GM12801 (cell line): ENCODE data around the gene RCBTB1.

Experiments used
- TF ChIP-seq, protein P1 (sequence below): IDR thresholded peaks from one replicate; pipeline ENCODE4 v1.5.1; 2011; ENCODE audit warnings: control low read depth; ENCODE audit not compliant: insufficient read length; ENCODE audit errors: extremely low read depth

The RCBTB1 gene

DNA sequence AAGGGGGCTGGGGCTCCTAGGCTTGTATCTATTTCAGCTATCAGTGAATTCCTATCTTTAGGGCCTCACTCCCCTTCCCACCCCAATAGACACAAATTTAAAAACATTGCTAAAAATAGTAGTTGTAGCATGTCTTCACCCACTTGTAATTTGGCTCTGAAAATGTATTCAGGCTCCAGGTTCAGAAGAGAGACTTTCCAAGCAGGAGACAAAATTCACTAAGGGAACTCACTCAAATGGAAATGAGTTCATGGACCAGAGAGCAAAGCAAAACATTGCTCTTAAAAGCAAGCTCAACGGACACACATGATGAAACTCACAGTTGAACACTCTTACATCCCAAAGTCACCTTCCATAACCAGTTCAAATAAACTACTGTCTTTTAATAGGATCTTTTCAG, 52.8 kb downstream of the RCBTB1 start:
- TF ChIP-seq, protein P1, sequence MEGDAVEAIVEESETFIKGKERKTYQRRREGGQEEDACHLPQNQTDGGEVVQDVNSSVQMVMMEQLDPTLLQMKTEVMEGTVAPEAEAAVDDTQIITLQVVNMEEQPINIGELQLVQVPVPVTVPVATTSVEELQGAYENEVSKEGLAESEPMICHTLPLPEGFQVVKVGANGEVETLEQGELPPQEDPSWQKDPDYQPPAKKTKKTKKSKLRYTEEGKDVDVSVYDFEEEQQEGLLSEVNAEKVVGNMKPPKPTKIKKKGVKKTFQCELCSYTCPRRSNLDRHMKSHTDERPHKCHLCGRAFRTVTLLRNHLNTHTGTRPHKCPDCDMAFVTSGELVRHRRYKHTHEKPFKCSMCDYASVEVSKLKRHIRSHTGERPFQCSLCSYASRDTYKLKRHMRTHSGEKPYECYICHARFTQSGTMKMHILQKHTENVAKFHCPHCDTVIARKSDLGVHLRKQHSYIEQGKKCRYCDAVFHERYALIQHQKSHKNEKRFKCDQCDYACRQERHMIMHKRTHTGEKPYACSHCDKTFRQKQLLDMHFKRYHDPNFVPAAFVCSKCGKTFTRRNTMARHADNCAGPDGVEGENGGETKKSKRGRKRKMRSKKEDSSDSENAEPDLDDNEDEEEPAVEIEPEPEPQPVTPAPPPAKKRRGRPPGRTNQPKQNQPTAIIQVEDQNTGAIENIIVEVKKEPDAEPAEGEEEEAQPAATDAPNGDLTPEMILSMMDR, result no peak

DNA sequence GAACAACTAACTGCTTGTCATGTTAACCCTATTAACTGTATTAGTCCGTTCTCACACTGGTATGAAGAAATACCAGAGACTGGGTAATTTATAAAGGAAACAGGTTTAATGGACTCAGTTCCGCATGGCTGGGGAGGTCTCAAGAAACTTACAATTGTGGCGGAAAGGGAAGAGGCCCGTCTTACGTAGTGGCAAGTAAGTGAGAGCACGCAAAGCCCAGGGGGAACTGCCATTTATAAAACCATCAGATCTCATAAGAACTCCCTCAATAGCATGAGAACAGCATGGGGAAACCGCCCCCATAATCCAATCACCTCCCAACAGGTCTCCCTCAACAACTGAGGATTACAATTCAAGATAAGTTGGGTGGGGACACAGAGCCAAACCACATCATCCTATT, 54.9 kb downstream of the RCBTB1 start:
- TF ChIP-seq, protein P1, result no peak

DNA sequence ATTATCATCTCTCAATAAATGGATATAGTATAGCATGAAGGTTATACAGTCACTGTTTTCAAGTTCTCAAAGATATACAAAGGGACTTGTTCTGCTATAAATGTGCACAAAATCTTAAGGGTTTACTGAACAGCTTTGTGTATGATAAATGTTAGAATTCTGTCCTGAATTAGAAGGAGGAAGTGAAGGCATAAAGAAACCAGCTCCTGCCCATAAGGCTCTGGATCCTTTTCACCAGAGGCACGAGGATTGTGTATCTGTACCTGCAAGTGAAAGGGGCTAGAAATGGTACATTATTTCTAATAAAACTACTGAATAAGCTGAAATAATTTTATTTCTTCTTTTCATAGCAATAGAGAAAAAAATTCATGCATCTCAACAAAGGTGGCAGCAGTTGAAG, 57.2 kb downstream of the RCBTB1 start:
- TF ChIP-seq, protein P1, result no peak

DNA sequence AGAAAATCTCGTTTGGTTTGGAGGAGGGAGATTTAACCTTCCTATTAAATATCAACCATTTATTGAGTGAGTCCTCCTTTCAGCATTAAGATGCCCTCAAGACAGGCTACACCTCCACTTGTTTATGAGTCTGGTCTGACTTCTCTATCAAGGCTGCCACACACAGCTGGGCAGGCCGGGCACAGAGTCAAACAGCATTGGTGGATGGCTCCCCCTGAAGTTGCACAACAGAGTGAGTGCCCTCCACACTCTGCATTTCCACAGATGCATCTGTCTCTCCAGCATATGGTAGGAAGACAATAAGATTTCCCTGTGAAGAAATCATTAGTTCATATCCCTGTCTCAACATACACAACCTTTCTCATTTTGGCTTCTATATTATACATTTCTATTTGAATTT, 58.2 kb downstream of the RCBTB1 start:
- TF ChIP-seq, protein P1, result no peak

DNA sequence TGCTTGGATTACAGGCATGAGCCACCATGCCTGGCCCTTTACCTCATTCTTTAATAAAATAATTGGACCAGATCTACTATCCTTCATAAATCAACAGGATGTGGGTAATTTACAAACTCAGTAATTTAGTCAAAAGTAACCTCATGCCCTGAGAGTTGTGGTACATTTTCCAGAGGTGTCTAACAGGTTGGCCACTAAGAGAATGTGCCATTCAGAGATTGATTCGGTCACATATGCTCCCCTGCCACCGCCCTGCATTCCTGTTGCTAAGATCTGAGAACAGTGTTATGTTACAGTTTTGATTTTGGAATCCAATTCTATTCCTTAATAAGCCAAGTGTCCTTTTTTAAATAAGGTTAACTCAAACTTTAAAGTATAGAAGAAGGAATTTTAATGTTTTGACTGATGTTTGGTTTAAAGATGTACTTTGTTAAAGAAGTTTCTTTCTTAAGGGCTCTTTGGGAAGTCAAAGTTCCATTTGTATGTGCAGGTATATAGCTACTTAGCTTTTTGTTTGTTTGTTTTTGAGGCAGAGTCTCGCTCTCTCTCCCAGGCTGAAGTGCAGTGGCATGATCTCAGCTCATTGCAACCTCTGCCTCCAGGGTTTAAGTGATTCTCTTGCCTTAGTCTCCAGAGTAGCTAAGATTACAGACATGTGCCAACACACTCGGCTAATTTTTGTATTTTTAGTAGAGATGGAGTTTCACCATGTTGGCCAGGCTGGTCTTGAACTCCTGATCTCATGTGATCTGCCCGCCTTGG, 60.4 kb downstream of the RCBTB1 start:
- TF ChIP-seq, protein P1, result no peak

DNA sequence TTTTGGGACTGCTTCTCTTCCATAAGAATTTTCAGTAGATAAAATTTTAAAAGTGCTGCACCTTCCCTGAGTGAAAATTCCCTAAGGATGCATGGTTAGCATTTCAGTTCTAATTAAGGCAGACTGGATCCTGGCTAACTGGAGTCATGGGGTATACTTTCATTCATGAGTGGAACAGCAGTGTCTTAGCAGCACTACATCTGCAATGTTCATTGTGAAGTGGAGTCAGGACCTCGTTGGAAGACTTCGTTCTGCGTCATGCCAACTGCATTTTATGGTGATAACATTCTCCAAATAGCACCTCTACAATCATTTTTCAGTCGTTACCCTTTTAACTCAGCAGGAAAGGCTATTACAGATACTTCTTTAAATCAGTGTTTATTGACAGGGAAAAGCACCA, 64.1 kb downstream of the RCBTB1 start:
- TF ChIP-seq, protein P1, result no peak

DNA sequence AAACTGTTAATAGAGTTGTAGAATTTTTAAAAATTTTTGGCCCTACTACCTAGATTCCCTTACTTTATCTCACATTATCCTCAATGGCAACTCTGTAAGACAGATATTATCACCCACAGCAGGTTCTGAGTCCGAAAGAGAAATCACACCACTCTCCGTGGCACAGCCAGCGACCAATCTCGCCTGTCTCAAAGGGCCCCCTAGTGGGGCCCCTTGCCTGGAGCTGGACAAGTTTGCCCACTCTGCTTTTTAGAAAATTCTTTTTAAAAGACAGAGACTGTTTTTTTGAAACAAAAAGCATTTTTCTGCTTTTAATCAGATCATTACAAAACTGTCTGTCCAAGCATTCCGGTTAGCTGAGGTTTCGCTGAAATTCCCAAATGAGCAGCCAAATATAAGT, 67.9 kb downstream of the RCBTB1 start:
- TF ChIP-seq, protein P1, result no peak

DNA sequence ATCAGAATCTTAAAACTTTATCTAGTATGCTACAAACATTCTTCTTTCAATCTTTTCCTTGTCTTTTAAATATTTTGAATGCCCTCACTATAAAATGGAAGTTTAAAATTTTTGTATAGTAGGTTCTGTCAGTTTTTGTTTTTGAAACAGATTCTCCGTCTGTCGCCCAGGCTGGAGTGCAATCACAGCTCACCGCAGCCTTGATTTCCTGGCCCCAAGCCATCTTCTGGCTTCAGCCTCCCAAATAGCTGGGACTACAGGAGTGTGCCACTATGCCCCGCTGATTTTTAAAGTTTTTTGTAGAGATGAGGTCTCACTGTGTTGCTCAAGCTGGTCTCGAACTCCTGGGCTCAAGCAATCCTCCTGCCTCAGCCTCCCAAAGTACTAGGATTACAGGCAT, 68.9 kb downstream of the RCBTB1 start:
- TF ChIP-seq, protein P1, result no peak
